CD4-positive, alpha-beta T cell treated with Interleukin-10 for 1 hour (primary cell): ENCODE measurements around the gene SRR.
"Not testable (repeated sequence)": the region's sequence is repeated elsewhere in the genome, so short reads cannot be mapped to it uniquely, and the experiment has no call there.

ENCODE experiments used
- DNase-seq: peaks from one replicate; pipeline ENCODE4 v3.0.0-alpha.2; 2020

Gene SRR

GRCh38 chr17:2303204-2304188 lies at the start of gene SRR, which contains the start of gene SMG6:
Gene SRR, plus strand, starts transcription at chr17:2303950. Its CDS starts 11,611 bp downstream, at chr17:2315561.
Gene SMG6, minus strand, starts transcription at chr17:2303785. Its CDS starts 65 bp downstream, at chr17:2303720.
- peak; percentile 96 for DNase-seq

- DNase-seq, result not testable (repeated sequence)
Measured at GRCh38 chr17:2258830-2259229, 44.9 kb upstream of the SRR start.

GRCh38 chr17:2259769-2260536 lies 43.8 kb upstream of the SRR start:
- peak; percentile 69 for DNase-seq

- DNase-seq, result no peak
Measured at GRCh38 chr17:2262135-2262587, 41.6 kb upstream of the SRR start.

GRCh38 chr17:2263183-2264066 lies 40.3 kb upstream of the SRR start:
- DNase-seq, result no peak

GRCh38 chr17:2264067-2264860 lies 39.5 kb upstream of the SRR start:
- DNase-seq, result no peak

- not testable (repeated sequence) for DNase-seq
Measured at GRCh38 chr17:2265166-2265565, 38.6 kb upstream of the SRR start.

GRCh38 chr17:2266045-2266864 lies 37.5 kb upstream of the SRR start:
- peak; percentile 88 for DNase-seq

- no peak for DNase-seq
Measured at GRCh38 chr17:2266865-2267228, 36.9 kb upstream of the SRR start.

- DNase-seq, result no peak
Measured at GRCh38 chr17:2267354-2267753, 36.4 kb upstream of the SRR start.

GRCh38 chr17:2271985-2272702 lies 31.6 kb upstream of the SRR start:
- DNase-seq, result no peak

GRCh38 chr17:2274414-2274813 lies 29.3 kb upstream of the SRR start:
- no peak for DNase-seq

- no peak for DNase-seq
Measured at GRCh38 chr17:2275722-2276121, 28.0 kb upstream of the SRR start.

- no peak for DNase-seq
Measured at GRCh38 chr17:2277429-2278170, 26.1 kb upstream of the SRR start.

GRCh38 chr17:2279707-2280106 lies 24.0 kb upstream of the SRR start:
- DNase-seq, result no peak

GRCh38 chr17:2282297-2282873 lies 21.4 kb upstream of the SRR start:
- DNase-seq, result peak; percentile 76

- DNase-seq, result no peak
Measured at GRCh38 chr17:2283302-2283701, 20.4 kb upstream of the SRR start.

- no peak for DNase-seq
Measured at GRCh38 chr17:2289878-2290478, 13.8 kb upstream of the SRR start.

- no peak for DNase-seq
Measured at GRCh38 chr17:2292100-2292499, 11.7 kb upstream of the SRR start.
